Measurements from ENCODE around the gene IRF3. TPM values are rescaled to one million over a fixed set of nuclear protein-coding genes. Genes with fewer than 3 reads are reported as not detected.

The IRF3 gene
- total and polyA plus RNA-seq, 7 donors, result 28.2 to 125 (median 50.9) TPM

DNA sequence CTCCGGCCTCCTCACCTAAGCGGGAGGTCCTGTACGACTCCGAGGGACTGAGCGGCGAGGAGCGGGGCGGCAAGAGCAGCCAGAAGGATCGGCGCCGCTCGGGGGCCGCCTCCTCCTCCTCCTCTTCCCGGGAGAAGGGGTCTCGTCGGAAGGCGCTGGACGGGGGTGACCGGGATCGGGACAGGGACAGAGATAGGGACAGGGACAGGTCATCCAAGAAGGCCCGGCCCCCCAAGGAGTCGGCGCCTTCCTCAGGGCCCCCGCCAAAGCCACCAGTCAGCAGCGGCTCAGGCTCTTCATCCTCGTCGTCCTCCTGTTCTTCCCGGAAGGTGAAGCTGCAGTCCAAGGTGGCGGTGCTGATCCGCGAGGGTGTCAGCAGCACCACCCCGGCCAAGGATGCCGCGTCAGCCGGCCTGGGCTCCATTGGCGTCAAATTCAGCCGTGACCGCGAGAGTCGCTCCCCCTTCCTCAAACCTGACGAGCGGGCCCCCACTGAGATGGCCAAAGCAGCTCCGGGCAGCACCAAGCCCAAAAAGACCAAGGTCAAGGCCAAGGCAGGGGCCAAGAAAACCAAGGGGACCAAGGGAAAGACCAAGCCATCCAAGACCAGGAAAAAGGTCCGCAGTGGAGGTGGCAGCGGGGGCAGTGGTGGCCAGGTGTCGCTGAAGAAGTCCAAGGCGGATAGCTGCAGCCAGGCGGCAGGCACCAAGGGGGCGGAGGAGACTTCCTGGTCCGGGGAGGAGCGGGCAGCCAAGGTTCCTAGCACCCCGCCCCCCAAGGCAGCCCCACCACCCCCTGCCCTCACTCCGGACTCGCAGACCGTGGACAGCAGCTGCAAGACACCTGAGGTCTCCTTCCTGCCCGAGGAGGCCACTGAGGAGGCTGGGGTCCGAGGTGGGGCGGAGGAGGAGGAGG, 12.8 kb downstream of the IRF3 start:
- no peaks in the 10 kb centered on the region for H3K9me3 ChIP-seq
- intact Hi-C loops (cut with DNase I), result no loop called here
- no peak overlapping the region for H3K4me3 ChIP-seq
- no peak for TF ChIP-seq EP300 (IDR thresholded peaks at IDR 0.05)
- no peak for TF ChIP-seq POLR2AphosphoS5 (IDR thresholded peaks at IDR 0.05)
- TF ChIP-seq, protein P1, sequence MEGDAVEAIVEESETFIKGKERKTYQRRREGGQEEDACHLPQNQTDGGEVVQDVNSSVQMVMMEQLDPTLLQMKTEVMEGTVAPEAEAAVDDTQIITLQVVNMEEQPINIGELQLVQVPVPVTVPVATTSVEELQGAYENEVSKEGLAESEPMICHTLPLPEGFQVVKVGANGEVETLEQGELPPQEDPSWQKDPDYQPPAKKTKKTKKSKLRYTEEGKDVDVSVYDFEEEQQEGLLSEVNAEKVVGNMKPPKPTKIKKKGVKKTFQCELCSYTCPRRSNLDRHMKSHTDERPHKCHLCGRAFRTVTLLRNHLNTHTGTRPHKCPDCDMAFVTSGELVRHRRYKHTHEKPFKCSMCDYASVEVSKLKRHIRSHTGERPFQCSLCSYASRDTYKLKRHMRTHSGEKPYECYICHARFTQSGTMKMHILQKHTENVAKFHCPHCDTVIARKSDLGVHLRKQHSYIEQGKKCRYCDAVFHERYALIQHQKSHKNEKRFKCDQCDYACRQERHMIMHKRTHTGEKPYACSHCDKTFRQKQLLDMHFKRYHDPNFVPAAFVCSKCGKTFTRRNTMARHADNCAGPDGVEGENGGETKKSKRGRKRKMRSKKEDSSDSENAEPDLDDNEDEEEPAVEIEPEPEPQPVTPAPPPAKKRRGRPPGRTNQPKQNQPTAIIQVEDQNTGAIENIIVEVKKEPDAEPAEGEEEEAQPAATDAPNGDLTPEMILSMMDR (IDR thresholded peaks at IDR 0.05), result no peak
- TF ChIP-seq POLR2A (IDR thresholded peaks at IDR 0.05), result no peak
- H3K27me3 ChIP-seq, result no peaks in the 10 kb centered on the region
- no peaks in the 10 kb centered on the region for H3K4me1 ChIP-seq
- H3K36me3 ChIP-seq, result peaks cover 43 to 96% (median 65%) of the 10 kb centered on the region in 4 donors
- DNase-seq, result no peak
- no peak overlapping the region for H3K27ac ChIP-seq
- WGBS, 2 donors, result 96% methylated on average over 58 of the region's 58 CpGs

DNA sequence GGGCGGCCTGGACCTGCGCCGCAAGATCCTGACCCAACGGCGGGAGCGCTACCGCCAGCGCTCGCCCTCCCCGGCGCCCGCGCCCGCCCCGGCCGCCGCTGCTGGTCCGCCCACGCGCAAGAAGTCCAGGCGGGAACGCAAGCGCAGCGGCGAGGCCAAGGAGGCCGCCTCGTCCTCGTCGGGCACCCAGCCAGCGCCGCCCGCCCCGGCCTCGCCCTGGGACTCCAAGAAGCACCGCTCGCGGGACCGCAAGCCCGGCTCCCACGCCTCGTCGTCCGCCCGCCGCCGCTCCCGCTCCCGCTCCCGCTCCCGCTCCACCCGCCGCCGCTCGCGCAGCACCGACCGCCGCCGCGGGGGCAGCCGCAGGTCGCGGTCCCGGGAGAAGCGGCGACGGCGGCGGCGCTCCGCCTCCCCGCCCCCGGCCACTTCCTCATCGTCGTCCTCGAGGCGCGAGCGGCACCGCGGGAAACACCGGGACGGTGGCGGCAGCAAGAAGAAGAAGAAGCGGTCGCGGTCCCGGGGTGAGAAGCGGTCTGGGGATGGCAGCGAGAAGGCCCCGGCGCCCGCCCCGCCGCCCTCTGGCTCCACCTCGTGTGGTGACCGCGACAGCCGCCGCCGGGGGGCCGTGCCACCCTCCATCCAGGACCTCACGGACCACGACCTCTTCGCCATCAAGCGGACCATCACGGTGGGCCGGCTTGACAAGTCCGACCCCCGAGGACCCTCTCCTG, 13.7 kb downstream of the IRF3 start:
- 97 to 98% methylated on average over 110 of the region's 110 CpGs for WGBS, 2 donors

DNA sequence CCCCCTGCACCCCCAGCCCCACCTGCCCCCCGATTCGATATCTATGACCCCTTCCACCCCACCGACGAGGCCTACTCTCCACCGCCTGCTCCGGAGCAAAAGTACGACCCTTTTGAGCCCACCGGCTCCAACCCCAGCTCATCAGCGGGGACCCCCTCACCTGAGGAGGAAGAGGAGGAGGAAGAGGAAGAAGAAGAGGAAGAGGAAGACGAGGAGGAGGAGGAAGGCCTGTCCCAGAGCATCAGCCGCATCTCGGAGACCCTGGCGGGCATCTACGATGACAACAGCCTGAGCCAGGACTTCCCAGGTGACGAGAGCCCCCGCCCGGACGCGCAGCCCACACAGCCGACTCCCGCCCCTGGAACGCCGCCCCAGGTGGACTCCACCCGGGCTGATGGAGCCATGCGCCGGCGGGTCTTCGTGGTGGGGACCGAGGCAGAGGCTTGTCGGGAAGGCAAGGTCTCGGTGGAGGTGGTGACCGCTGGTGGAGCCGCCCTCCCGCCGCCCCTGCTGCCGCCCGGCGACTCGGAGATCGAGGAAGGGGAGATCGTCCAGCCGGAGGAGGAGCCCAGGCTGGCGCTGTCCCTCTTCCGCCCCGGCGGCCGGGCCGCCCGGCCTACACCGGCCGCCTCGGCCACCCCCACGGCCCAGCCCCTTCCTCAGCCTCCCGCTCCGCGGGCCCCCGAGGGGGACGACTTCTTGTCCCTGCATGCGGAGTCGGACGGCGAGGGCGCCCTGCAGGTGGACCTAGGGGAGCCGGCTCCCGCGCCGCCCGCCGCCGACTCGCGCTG, 14.4 kb downstream of the IRF3 start:
- Histone ChIP-seq H3K27me3 (no peaks in the 10 kb centered on the region), H3K27ac (no peak overlapping the region), H3K36me3 (peaks cover 39 to 96% (median 65%) of the 10 kb centered on the region in 4 donors), H3K4me3 (no peak overlapping the region), H3K4me1 (no peaks in the 10 kb centered on the region), H3K9me3 (no peaks in the 10 kb centered on the region)
- intact Hi-C loops (cut with DNase I), result no loop called here
- peak; percentile 55 for DNase-seq
- 97% methylated on average over 72 of the region's 72 CpGs for WGBS, 2 donors
- TF ChIP-seq POLR2A (IDR thresholded peaks at IDR 0.05) (no peak), EP300 (IDR thresholded peaks at IDR 0.05) (no peak), POLR2AphosphoS5 (IDR thresholded peaks at IDR 0.05) (no peak)
- TF ChIP-seq, protein P1 (IDR thresholded peaks at IDR 0.05), result no peak

More for the DNA sequence above, 13.7 kb downstream of the IRF3 start:
- Histone ChIP-seq H3K9me3 (no peaks in the 10 kb centered on the region), H3K4me3 (no peak overlapping the region), H3K4me1 (no peaks in the 10 kb centered on the region), H3K36me3 (peaks cover 42 to 96% (median 65%) of the 10 kb centered on the region in 4 donors), H3K27ac (no peak overlapping the region), H3K27me3 (no peaks in the 10 kb centered on the region)
- TF ChIP-seq POLR2A (IDR thresholded peaks at IDR 0.05) (no peak), EP300 (IDR thresholded peaks at IDR 0.05) (no peak), POLR2AphosphoS5 (IDR thresholded peaks at IDR 0.05) (no peak)
- TF ChIP-seq, protein P1 (IDR thresholded peaks at IDR 0.05), result no peak
- intact Hi-C loops (cut with DNase I), result no loop called here
- DNase-seq, result no peak

DNA sequence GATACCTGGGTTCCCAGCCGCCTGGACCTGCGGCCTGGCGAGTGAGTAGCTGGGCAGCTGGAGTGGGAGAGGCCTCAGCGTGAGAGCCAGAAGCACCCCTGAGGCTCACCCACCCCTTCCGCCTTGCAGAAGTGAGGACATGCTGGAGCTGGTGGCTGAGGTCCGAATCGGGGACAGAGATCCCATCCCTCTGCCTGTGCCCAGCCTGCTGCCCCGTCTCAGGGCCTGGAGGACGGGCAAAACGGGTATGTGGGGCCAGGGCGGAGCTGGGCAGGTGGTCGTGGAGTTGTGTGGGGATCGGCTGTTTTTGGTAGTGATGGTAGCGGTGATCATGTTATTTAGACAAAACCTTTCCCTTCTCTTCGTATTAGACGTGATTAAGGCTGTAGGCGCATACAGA, 19.1 kb downstream of the IRF3 start:
- 94 to 95% methylated on average over 17 of the region's 17 CpGs for WGBS, 2 donors
- DNase-seq, result no peak
- no peaks in the 10 kb centered on the region for H3K27me3 ChIP-seq
- no peaks in the 10 kb centered on the region for H3K9me3 ChIP-seq
- no peak for TF ChIP-seq POLR2A (IDR thresholded peaks at IDR 0.05)
- TF ChIP-seq, protein P1 (IDR thresholded peaks at IDR 0.05), result no peak
- no peak for TF ChIP-seq EP300 (IDR thresholded peaks at IDR 0.05)
- TF ChIP-seq POLR2AphosphoS5 (IDR thresholded peaks at IDR 0.05), result no peak
- intact Hi-C loops (cut with DNase I), result no loop called here
- H3K4me1 ChIP-seq, result peaks cover 0 to 34% (median 31%) of the 10 kb centered on the region in 4 donors
- no peak overlapping the region for H3K27ac ChIP-seq
- H3K36me3 ChIP-seq, result peaks cover 0 to 67% (median 32%) of the 10 kb centered on the region in 4 donors
- no peak overlapping the region for H3K4me3 ChIP-seq

Measured in sigmoid colon (tissue), 7 donors.